ENCODE measurements around the gene EPHA1.
"Not testable (repeated sequence)": the region's sequence is repeated elsewhere in the genome, so short reads cannot be mapped to it uniquely, and the experiment has no call there.

Gene EPHA1

GRCh38 chr7:143433759-143434158 lies 25.1 kb upstream of the EPHA1 start:
- DNase-seq (ENCODE audit: low read depth, low spot score), result no peak
- Histone ChIP-seq H3K4me3 (ENCODE audit: low read length) (no peak overlapping the region), H3K9me3 (ENCODE audit: control insufficient read depth, insufficient read depth, low read length) (no peaks in the 10 kb centered on the region), H3K27ac (ENCODE audit: low read length) (no peak overlapping the region), H3K36me3 (ENCODE audit: control insufficient read depth, insufficient read depth, low read length) (no peaks in the 10 kb centered on the region), H3K4me1 (ENCODE audit: control insufficient read depth, insufficient read depth, low read length) (peaks cover 2% of the 10 kb centered on the region; the same call in 1 of the 2 replicates), H3K27me3 (ENCODE audit: control insufficient read depth, insufficient read depth, low read length) (no peaks in the 10 kb centered on the region)
- WGBS (ENCODE audit: insufficient coverage, insufficient read length), result no CpG with 5 or more reads among the region's 4 CpGs

GRCh38 chr7:143431109-143431508 lies 22.5 kb upstream of the EPHA1 start:
- Histone ChIP-seq H3K27ac (ENCODE audit: low read length) (no peak overlapping the region), H3K9me3 (ENCODE audit: control insufficient read depth, insufficient read depth, low read length) (no peaks in the 10 kb centered on the region), H3K36me3 (ENCODE audit: control insufficient read depth, insufficient read depth, low read length) (no peaks in the 10 kb centered on the region), H3K27me3 (ENCODE audit: control insufficient read depth, insufficient read depth, low read length) (no peaks in the 10 kb centered on the region), H3K4me1 (ENCODE audit: control insufficient read depth, insufficient read depth, low read length) (no peaks in the 10 kb centered on the region), H3K4me3 (ENCODE audit: low read length) (no peak overlapping the region)
- DNase-seq (ENCODE audit: low read depth, low spot score), result no peak
- WGBS (ENCODE audit: insufficient coverage, insufficient read length), result no CpG with 5 or more reads among the region's 2 CpGs

- Histone ChIP-seq H3K36me3 (ENCODE audit: control insufficient read depth, insufficient read depth, low read length) (no peaks in the 10 kb centered on the region), H3K4me3 (ENCODE audit: low read length) (no peak overlapping the region), H3K27ac (ENCODE audit: low read length) (no peak overlapping the region), H3K9me3 (ENCODE audit: control insufficient read depth, insufficient read depth, low read length) (no peaks in the 10 kb centered on the region), H3K4me1 (ENCODE audit: control insufficient read depth, insufficient read depth, low read length) (no peaks in the 10 kb centered on the region), H3K27me3 (ENCODE audit: control insufficient read depth, insufficient read depth, low read length) (no peaks in the 10 kb centered on the region)
- no peak for DNase-seq (ENCODE audit: low read depth, low spot score)
- WGBS (ENCODE audit: insufficient coverage, insufficient read length), result 100% methylated on average over 1 of the region's 10 CpGs
Measured at GRCh38 chr7:143429770-143430698, 21.4 kb upstream of the EPHA1 start.

- Histone ChIP-seq H3K4me1 (ENCODE audit: control insufficient read depth, insufficient read depth, low read length) (no peaks in the 10 kb centered on the region), H3K27ac (ENCODE audit: low read length) (no peak overlapping the region), H3K36me3 (ENCODE audit: control insufficient read depth, insufficient read depth, low read length) (no peaks in the 10 kb centered on the region), H3K4me3 (ENCODE audit: low read length) (no peak overlapping the region), H3K27me3 (ENCODE audit: control insufficient read depth, insufficient read depth, low read length) (no peaks in the 10 kb centered on the region), H3K9me3 (ENCODE audit: control insufficient read depth, insufficient read depth, low read length) (no peaks in the 10 kb centered on the region)
- no peak for DNase-seq (ENCODE audit: low read depth, low spot score)
- WGBS (ENCODE audit: insufficient coverage, insufficient read length), result no CpG with 5 or more reads among the region's 2 CpGs
Measured at GRCh38 chr7:143426479-143427142, 18.0 kb upstream of the EPHA1 start.

- H3K27ac ChIP-seq (ENCODE audit: low read length); DNase-seq (ENCODE audit: low read depth, low spot score); H3K4me1 ChIP-seq (ENCODE audit: control insufficient read depth, insufficient read depth, low read length); H3K36me3 ChIP-seq (ENCODE audit: control insufficient read depth, insufficient read depth, low read length); H3K4me3 ChIP-seq (ENCODE audit: low read length); H3K9me3 ChIP-seq (ENCODE audit: control insufficient read depth, insufficient read depth, low read length); H3K27me3 ChIP-seq (ENCODE audit: control insufficient read depth, insufficient read depth, low read length): not testable (repeated sequence)
- no CpG with 5 or more reads among the region's 34 CpGs for WGBS (ENCODE audit: insufficient coverage, insufficient read length)
Measured at GRCh38 chr7:143424476-143424875, 15.8 kb upstream of the EPHA1 start.

GRCh38 chr7:143422033-143422432 lies 13.4 kb upstream of the EPHA1 start:
- peaks cover 2% of the 10 kb centered on the region; the same call in 1 of the 2 replicates for H3K4me1 ChIP-seq (ENCODE audit: control insufficient read depth, insufficient read depth, low read length)
- H3K4me3 ChIP-seq (ENCODE audit: low read length), result no peak overlapping the region
- H3K36me3 ChIP-seq (ENCODE audit: control insufficient read depth, insufficient read depth, low read length), result no peaks in the 10 kb centered on the region
- no peaks in the 10 kb centered on the region for H3K9me3 ChIP-seq (ENCODE audit: control insufficient read depth, insufficient read depth, low read length)
- H3K27me3 ChIP-seq (ENCODE audit: control insufficient read depth, insufficient read depth, low read length), result no peaks in the 10 kb centered on the region
- WGBS (ENCODE audit: insufficient coverage, insufficient read length), result no CpG with 5 or more reads among the region's 3 CpGs
- DNase-seq (ENCODE audit: low read depth, low spot score), result no peak
- H3K27ac ChIP-seq (ENCODE audit: low read length), result no peak overlapping the region

GRCh38 chr7:143420624-143421023 lies 12.0 kb upstream of the EPHA1 start:
- not testable (repeated sequence) for H3K27me3 ChIP-seq (ENCODE audit: control insufficient read depth, insufficient read depth, low read length); H3K27ac ChIP-seq (ENCODE audit: low read length); H3K4me1 ChIP-seq (ENCODE audit: control insufficient read depth, insufficient read depth, low read length); H3K36me3 ChIP-seq (ENCODE audit: control insufficient read depth, insufficient read depth, low read length); H3K9me3 ChIP-seq (ENCODE audit: control insufficient read depth, insufficient read depth, low read length); DNase-seq (ENCODE audit: low read depth, low spot score); H3K4me3 ChIP-seq (ENCODE audit: low read length)
- WGBS (ENCODE audit: insufficient coverage, insufficient read length), result no CpG with 5 or more reads among the region's 3 CpGs

- no CpG with 5 or more reads among the region's 4 CpGs for WGBS (ENCODE audit: insufficient coverage, insufficient read length)
Measured at GRCh38 chr7:143419880-143420279, 11.2 kb upstream of the EPHA1 start.

GRCh38 chr7:143418681-143419458 lies 10.2 kb upstream of the EPHA1 start:
- Histone ChIP-seq H3K9me3 (ENCODE audit: control insufficient read depth, insufficient read depth, low read length) (no peaks in the 10 kb centered on the region), H3K27ac (ENCODE audit: low read length) (no peak overlapping the region), H3K27me3 (ENCODE audit: control insufficient read depth, insufficient read depth, low read length) (no peaks in the 10 kb centered on the region), H3K4me3 (ENCODE audit: low read length) (no peak overlapping the region), H3K36me3 (ENCODE audit: control insufficient read depth, insufficient read depth, low read length) (no peaks in the 10 kb centered on the region), H3K4me1 (ENCODE audit: control insufficient read depth, insufficient read depth, low read length) (peaks cover 2% of the 10 kb centered on the region; the same call in 1 of the 2 replicates)
- no peak for DNase-seq (ENCODE audit: low read depth, low spot score)
- no CpG with 5 or more reads among the region's 11 CpGs for WGBS (ENCODE audit: insufficient coverage, insufficient read length)

More at GRCh38 chr7:143419880-143420279, 11.2 kb upstream of the EPHA1 start:
- Histone ChIP-seq H3K4me3 (ENCODE audit: low read length) (no peak overlapping the region), H3K27me3 (ENCODE audit: control insufficient read depth, insufficient read depth, low read length) (no peaks in the 10 kb centered on the region), H3K9me3 (ENCODE audit: control insufficient read depth, insufficient read depth, low read length) (no peaks in the 10 kb centered on the region), H3K4me1 (ENCODE audit: control insufficient read depth, insufficient read depth, low read length) (peaks cover 2% of the 10 kb centered on the region; the same call in 1 of the 2 replicates), H3K27ac (ENCODE audit: low read length) (no peak overlapping the region), H3K36me3 (ENCODE audit: control insufficient read depth, insufficient read depth, low read length) (no peaks in the 10 kb centered on the region)
- no peak for DNase-seq (ENCODE audit: low read depth, low spot score)

GRCh38 chr7:143417734-143418383 lies 9.2 kb upstream of the EPHA1 start:
- no peak for DNase-seq (ENCODE audit: low read depth, low spot score)
- Histone ChIP-seq H3K4me3 (ENCODE audit: low read length) (no peak overlapping the region), H3K27me3 (ENCODE audit: control insufficient read depth, insufficient read depth, low read length) (no peaks in the 10 kb centered on the region), H3K9me3 (ENCODE audit: control insufficient read depth, insufficient read depth, low read length) (no peaks in the 10 kb centered on the region), H3K27ac (ENCODE audit: low read length) (no peak overlapping the region), H3K4me1 (ENCODE audit: control insufficient read depth, insufficient read depth, low read length) (peaks cover 2% of the 10 kb centered on the region; the same call in 1 of the 2 replicates), H3K36me3 (ENCODE audit: control insufficient read depth, insufficient read depth, low read length) (no peaks in the 10 kb centered on the region)
- WGBS (ENCODE audit: insufficient coverage, insufficient read length), result no CpG with 5 or more reads among the region's 1 CpG
